HG02678 (cell line): ENCODE results near the gene MARK3.

ENCODE experiments used
- ATAC-seq: cut with Tn5 transposase; IDR thresholded peaks from one replicate; pipeline ENCODE4 v1.9.1; 2021; ENCODE audit warnings: mild to moderate bottlenecking, moderate library complexity; ENCODE audit not compliant: unreplicated experiment

MARK3 gene

DNA sequence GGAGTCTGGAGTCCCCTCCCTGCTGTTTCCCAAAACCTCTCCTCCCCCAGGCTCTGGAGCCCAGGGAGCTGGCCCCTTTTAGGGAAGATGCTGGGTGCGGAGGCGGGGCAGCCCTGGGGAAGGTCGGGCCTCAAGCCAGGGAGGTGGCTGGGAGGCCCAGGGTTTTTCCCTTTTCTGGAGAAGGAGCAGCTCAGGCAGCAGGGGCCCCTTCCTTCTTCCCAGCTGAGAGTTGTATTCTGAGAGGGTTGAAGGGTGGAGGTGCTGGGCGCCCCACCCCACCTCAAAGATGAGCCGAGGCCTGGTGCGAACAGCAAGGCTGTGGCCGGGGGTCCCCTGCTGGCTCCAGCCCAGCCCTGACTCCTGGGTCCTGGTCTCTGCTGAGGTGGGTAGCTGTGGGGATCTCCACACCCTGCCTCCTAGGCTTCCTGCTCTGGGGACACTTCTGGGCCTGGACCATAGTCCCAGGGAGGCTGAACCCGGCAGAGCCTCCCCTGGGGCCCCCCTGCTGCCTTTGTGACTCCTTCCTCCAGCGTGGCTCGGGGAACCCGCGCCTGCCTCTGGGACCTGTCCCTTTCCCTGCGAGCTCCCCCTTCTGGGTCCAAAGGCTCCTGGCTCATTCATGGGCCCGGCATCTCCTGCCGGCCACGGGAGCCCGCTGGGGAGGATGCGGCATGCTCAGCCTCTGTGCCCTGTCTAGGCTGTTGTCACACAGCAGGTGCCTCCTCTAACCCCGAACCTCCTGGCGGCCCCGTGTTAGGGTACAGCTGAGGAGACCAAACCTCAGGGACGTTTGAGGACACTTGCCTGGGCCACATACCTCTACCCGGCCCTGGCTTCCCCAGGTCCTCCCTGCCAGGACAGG is 148.2 kb downstream of the MARK3 start:
- no peak for ATAC-seq

GRCh38 chr14:103533999-103534575 is 148.9 kb downstream of the MARK3 start:
- no peak for ATAC-seq

GRCh38 chr14:103534576-103535061 is 149.4 kb downstream of the MARK3 start:
- ATAC-seq: no peak

DNA sequence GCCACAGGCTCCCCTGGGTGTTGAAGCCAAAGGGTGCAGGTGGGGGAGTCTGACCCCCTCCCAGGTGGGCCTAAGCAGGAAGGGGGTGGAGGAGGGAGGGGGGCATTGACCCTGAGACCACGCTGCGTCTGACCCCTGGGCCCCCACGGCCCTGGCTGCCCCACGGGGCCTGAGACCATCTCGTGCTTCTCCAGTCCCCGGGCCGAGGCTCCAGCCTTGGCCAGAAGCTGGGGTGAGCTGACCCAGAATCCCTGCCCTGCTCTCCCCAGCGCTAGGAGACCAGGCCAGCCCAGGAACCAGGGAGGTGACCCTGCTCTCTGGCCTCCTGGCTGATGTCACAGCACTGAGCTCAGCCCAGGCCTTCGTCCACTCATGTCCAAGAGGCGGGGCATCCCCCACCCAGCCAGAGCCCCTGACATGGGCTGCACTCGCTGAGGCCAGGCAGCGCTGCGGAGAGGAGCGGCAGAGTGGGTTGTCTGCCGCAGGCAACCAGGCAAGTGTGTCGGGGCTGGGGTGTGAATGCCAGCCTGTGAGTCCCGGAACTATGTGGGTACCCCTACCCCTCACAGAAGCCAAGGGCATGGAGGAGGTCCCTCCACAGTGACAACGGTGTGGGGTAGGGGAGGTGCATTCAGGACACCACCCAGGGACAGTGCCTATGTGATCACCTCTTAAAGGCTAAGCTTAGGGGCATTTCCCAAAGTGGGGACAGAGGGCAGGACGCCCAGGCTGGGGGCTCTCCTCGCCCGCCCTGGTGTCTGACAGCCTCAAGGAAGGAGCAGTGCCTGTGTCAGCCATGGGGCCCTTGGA is 150.1 kb downstream of the MARK3 start:
- no peak for ATAC-seq

DNA sequence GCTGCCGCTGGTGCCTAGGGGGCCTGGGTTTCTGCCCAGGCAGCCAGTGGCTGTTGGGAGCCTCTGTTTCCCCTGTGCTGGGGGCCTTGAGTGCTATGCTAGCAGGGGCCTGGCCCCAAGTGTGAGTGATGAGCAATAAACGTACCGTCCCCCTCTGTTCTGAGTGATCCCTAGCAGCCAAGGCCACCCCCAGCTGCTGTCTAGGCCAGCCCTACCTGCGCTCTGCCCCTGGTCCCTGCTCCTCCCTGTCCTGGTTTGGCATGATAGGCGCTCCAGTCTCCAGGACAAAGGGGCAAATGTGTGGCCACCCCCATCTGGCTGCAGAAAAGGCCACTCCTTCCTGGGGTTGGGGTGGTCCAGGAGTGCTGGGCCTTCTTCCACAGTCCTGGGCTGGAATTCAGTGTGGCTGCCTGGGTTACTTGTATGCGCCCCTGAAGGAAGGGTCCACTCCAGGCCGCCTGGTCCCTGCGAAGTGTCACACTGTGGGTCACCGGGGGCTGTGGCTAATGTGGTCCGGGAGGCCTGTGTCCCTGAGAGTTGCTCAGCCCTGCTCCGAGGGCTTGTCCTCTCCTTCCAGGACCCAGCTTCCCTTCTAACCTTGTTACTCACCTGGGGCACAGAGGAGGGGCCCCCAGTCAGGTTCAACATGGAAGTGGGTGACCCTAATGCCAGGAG is 150.8 kb downstream of the MARK3 start:
- no peak for ATAC-seq

GRCh38 chr14:103536693-103537092 is 151.5 kb downstream of the MARK3 start:
- no peak for ATAC-seq

- no peak for ATAC-seq
Observed at GRCh38 chr14:103537175-103537990, 152.2 kb downstream of the MARK3 start.

- ATAC-seq: no peak
Observed at GRCh38 chr14:103538291-103539055, 153.3 kb downstream of the MARK3 start.

DNA sequence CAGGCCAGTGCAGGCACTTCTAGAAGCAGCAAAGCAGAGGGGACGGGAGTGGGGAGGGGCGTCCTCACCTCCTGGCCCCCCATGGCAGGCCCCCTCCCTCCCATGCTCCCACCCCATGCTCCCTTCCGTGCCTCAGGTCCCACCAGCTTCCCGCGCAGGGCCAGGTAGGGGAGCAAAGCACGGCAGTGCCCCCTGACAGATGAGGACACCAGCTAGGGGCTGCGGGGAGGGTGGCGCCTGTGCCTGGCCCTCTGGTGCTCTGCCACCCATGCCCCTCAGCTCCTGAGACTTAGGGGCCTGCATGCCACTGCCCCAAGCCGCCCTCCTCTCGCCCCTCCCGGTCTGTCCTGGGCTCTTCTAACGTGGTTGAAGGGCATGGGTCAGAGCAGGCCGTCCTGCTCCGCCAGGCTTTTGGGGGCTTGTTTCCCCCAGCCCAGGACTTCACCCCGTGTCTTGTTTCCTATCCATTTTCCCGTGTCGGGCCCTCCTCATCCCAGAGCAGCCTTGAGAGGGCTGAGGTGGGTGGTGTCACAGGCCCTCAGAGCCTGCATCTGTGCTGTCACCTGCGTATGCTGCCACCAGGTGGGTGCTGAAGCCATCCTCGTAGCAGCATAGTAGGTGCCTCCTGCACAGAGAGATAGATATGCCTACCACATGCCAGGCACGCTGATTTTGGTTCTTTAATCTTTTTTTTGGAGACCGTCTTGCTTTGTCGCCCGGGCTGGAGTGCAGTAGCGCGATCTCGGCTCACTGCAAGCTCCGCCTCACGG is 154.0 kb downstream of the MARK3 start:
- no peak for ATAC-seq

DNA sequence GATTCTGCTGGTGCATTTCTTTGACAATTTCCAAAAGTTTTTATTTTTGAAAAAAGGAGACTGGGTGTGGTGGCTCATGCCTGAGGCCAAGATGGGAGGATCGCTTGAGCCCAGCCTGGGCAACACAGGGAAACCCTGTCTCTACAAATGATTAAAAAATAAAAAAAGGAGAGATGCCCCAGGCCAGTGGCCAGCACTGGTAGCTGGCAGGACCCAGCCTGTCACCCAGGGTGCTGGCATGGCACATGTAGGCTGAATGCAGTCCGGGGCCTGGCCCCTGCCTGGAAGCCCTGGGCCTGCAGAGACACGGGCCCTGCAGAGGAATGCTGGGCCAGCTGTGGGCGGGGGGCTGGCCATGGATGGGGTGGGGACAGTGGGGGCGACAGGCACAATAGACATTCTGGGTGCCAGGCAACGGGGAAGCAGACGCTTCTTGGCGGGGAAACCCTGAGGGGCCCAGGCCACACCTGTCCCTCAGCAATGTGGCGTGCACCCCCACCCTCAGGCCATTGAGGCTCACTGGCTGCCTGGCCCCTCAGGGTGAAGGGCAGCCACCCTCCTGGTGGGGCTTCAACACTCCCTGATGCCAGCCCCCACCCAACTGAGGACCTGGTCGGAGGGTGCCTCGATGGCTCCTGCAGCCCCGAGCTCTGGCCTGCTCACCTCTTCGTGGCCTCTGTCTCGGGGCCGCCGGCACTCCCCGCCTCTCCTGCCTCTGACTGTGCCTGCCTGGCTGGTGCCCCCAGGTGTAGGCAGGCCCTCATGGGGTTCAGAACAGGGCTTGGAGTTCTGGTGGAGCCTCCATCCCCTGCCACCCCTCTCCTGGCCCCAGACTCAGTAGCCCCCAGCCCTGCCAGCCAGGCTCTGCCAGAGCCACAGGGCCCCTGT is 155.8 kb downstream of the MARK3 start:
- no peak for ATAC-seq

DNA sequence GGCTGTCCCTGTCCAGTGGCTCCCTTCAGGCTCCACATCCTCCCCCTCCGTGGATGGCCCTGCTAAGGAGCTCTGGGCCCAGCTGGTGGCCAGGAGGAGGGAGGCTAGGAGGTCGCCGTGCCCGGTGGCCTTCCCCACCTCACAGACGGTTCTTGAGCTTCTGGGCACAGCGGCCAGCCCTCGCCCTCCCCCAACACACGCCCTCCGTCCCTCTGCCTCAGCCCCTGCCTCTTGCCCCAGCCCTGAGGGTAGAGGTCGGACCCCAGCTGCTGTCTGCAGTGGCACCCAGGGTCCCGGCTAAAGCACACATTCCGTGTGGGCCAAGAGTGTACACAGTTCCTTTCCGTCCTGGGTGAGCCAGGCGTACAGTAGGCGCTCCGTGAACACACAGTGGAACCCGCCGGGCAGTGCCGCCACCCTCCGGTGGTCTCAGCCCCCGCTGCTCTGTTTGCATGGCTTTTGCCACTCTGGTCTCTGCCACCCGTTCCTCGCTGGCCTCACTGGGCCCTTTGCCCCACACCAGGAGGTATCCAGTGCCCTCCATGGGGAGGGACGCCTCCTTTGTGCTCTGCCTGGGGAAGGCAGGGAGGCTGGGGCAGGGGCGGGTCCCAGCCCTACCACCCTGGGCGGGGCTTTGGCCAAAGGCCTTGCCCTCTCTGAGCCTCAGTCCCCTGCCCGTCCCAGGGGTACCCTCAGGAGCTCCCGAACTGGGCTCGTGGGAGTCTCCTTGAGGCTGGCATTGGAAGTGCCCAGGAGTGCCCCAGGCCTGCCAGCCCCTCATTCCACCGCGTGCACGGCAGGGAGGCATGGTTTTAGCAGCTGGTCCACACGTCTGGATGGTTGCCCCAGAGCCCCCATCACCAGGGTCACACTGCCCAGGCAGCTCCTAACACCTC is 156.7 kb downstream of the MARK3 start:
- ATAC-seq: no peak

GRCh38 chr14:103542605-103543088 is 157.4 kb downstream of the MARK3 start:
- no peak for ATAC-seq

- no peak for ATAC-seq
Observed at GRCh38 chr14:103543140-103543539, 157.9 kb downstream of the MARK3 start.

DNA sequence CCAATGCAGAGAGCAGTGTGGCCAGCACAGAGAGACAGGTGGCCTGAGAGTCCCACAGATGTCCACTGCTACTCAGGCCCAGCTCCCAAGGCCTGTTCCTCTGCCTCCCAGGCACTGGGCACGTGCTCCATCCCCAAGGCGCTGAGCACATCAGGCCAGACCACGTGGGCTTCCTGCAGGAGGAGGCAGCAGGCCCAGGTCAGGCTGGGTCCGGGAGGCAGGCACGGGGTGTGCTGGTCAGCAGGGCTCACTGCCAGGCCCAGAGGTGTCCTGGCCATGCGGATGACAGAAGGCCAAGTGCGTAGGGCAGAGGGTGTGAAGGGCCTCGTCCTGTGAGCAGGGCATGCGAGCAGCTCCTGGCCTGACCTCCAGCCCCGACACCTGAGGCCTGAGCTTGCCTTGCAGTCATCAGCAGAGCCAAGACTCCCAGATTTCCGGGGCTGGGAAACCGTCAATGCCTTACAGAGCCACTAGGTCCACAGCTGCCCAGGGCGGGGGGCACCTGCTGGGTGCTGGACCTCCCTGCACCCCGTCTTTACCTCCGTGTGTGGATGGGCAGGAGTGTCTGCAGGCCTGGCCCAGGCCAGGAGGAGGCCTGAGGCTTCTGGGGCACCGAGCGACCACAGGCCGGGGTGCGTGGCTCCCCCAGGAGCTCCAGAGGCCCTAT is 158.6 kb downstream of the MARK3 start:
- ATAC-seq: no peak

DNA sequence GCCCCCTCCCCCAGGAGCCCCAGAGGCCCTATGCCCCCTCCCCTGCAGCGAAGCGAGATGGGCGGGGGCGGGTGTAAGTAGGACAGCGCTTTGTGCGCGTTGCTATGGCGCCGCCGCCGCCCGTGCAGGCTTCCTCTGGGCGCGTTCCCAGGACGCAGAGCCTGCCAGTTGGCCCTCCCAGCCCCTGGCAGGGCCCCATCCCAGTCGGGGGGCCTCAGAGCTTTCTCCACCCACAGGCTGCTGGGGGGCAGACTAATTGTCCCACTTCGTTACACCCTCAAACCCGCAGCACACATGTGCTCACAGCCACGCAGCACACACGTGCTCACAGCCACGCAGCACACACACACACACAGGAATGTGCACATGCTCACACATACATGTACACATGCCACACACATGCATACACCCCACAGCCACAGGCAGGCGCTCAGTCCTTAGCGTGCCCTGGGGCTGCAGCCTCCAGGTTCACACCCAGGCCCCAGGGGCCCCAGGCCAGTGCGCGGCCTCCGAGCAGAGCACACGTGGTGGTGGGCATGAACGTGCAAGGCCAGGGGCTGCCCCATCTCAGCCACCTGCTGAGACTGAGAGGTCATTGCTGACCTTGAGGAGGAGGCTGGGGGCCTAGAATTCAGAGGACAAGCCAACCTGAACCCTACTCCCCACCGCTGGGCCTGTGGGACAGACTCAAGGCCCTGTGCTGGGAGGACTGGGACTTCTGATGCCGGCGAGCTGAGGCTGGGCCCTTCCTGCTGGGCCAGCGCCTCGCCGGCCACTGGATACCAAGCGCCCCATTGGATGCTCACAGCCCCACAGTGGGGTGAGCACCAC is 159.4 kb downstream of the MARK3 start:
- no peak for ATAC-seq
